Measurements from ENCODE around the gene GLG1.

The GLG1 gene

DNA sequence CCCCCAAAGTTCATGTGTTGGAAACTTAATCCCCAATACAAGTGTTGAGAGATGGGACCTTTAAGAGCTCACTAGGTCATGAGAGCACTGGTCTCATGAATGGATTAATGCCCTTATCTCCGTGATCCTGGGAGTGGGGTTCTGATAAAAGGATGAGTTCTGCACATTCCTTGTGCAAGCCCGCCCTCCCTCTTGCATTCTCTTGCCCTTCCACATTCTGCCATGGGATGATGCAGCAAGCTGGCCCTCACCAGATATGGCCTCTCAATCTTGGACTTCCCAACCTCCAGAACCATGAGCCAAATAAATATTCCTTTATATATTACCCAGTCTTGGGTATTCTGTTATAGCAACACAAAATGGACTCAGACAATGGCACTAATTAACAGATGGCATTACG lies 14.1 kb downstream of the GLG1 start:
- Histone ChIP-seq H3K4me3 (replicated peaks; ENCODE audit: insufficient read depth, low read length) (no peak overlapping the region), H3K27ac (replicated peaks) (no peak overlapping the region), H3K27me3 (ENCODE audit: insufficient read depth, poor library complexity, severe bottlenecking) (no peaks in the 10 kb centered on the region)
- no peak for DNase-seq (ENCODE audit: low read depth in 1 of 2, low spot score in 1 of 2)
- TF ChIP-seq, protein P1, sequence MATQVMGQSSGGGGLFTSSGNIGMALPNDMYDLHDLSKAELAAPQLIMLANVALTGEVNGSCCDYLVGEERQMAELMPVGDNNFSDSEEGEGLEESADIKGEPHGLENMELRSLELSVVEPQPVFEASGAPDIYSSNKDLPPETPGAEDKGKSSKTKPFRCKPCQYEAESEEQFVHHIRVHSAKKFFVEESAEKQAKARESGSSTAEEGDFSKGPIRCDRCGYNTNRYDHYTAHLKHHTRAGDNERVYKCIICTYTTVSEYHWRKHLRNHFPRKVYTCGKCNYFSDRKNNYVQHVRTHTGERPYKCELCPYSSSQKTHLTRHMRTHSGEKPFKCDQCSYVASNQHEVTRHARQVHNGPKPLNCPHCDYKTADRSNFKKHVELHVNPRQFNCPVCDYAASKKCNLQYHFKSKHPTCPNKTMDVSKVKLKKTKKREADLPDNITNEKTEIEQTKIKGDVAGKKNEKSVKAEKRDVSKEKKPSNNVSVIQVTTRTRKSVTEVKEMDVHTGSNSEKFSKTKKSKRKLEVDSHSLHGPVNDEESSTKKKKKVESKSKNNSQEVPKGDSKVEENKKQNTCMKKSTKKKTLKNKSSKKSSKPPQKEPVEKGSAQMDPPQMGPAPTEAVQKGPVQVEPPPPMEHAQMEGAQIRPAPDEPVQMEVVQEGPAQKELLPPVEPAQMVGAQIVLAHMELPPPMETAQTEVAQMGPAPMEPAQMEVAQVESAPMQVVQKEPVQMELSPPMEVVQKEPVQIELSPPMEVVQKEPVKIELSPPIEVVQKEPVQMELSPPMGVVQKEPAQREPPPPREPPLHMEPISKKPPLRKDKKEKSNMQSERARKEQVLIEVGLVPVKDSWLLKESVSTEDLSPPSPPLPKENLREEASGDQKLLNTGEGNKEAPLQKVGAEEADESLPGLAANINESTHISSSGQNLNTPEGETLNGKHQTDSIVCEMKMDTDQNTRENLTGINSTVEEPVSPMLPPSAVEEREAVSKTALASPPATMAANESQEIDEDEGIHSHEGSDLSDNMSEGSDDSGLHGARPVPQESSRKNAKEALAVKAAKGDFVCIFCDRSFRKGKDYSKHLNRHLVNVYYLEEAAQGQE (IDR thresholded peaks at IDR 0.05; ENCODE audit: insufficient replicate concordance, low read depth), result no peak
- no peak for TF ChIP-seq SPI1 (IDR thresholded peaks at IDR 0.05; ENCODE audit: borderline replicate concordance, low read depth)
- TF ChIP-seq GABPA (IDR thresholded peaks at IDR 0.05; ENCODE audit: low read depth), result no peak
- no peak for TF ChIP-seq POLR2AphosphoS5 (IDR thresholded peaks at IDR 0.05; ENCODE audit: low read depth)
- TF ChIP-seq, protein P2, sequence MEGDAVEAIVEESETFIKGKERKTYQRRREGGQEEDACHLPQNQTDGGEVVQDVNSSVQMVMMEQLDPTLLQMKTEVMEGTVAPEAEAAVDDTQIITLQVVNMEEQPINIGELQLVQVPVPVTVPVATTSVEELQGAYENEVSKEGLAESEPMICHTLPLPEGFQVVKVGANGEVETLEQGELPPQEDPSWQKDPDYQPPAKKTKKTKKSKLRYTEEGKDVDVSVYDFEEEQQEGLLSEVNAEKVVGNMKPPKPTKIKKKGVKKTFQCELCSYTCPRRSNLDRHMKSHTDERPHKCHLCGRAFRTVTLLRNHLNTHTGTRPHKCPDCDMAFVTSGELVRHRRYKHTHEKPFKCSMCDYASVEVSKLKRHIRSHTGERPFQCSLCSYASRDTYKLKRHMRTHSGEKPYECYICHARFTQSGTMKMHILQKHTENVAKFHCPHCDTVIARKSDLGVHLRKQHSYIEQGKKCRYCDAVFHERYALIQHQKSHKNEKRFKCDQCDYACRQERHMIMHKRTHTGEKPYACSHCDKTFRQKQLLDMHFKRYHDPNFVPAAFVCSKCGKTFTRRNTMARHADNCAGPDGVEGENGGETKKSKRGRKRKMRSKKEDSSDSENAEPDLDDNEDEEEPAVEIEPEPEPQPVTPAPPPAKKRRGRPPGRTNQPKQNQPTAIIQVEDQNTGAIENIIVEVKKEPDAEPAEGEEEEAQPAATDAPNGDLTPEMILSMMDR (IDR thresholded peaks at IDR 0.05; ENCODE audit: insufficient read depth, low read length), result no peak

DNA sequence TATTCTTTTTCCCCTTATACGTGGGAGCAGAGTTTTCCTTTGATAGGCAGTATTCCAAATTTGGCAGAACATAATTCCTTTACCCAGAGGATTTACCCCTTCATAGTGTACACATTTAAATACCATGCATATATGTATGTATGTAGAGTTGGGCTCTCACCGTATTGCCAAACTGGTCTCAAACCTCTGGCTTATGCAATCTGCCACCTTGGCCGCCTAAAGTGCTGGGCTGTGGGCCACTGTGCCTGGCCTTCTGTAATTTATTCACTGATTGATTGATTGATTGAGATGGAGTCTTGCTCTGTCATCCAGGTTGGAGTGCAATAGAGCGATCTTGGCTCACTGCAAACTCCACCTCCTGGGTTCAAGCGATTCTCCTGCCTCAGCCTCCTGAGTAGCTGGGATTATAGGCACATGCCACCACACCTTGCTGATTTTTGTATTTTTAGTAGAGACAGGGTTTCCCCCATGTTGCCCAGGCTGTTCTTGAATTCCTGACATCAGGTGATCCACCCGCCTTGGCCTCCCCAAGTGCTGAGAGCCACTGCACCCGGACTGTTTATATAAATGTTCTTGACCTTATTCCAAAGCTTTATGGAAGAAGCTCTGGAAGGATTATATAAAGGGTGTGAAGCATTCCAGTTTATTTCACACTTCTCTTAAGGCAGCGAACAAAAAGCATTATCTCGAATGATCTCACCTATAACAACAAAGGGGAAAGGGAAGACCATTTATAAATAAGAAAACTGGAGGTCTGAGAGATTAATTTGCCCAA lies 14.9 kb downstream of the GLG1 start:
- Histone ChIP-seq H3K27ac (replicated peaks) (no peak overlapping the region), H3K27me3 (ENCODE audit: insufficient read depth, poor library complexity, severe bottlenecking) (no peaks in the 10 kb centered on the region), H3K4me3 (replicated peaks; ENCODE audit: insufficient read depth, low read length) (no peak overlapping the region)
- DNase-seq (ENCODE audit: low read depth in 1 of 2, low spot score in 1 of 2), result peak in 1 of 2 experiments; percentile 3
- TF ChIP-seq GABPA (IDR thresholded peaks at IDR 0.05; ENCODE audit: low read depth) (no peak), POLR2AphosphoS5 (IDR thresholded peaks at IDR 0.05; ENCODE audit: low read depth) (no peak), SPI1 (IDR thresholded peaks at IDR 0.05; ENCODE audit: borderline replicate concordance, low read depth) (no peak)
- TF ChIP-seq, protein P2 (IDR thresholded peaks at IDR 0.05; ENCODE audit: insufficient read depth, low read length), result no peak
- TF ChIP-seq, protein P1 (IDR thresholded peaks at IDR 0.05; ENCODE audit: insufficient replicate concordance, low read depth), result no peak

DNA sequence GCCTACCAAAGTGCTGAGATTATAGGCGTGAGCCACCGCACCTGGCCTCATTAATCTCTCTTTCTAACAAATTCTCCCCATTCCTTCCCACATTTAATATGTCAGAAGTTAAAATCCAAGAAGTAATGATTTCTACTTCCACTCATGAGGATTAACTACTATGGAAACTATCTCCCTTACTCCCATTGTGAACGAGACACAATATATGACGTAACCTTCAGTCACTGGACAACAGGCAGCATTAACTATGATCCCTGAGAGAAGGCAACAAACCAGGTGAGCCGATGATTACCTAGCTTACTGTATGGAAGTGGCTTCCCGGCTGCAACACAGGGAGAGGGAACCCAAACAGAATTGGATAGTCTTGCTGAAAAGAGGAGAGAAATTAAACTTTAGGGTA lies 20.0 kb downstream of the GLG1 start:
- no peak overlapping the region for H3K4me3 ChIP-seq (replicated peaks; ENCODE audit: insufficient read depth, low read length)
- TF ChIP-seq POLR2AphosphoS5 (IDR thresholded peaks at IDR 0.05; ENCODE audit: low read depth) (no peak), GABPA (IDR thresholded peaks at IDR 0.05; ENCODE audit: low read depth) (no peak), SPI1 (IDR thresholded peaks at IDR 0.05; ENCODE audit: borderline replicate concordance, low read depth) (no peak)
- TF ChIP-seq, protein P1 (IDR thresholded peaks at IDR 0.05; ENCODE audit: insufficient replicate concordance, low read depth), result no peak
- TF ChIP-seq, protein P2 (IDR thresholded peaks at IDR 0.05; ENCODE audit: insufficient read depth, low read length), result no peak
- H3K27me3 ChIP-seq (ENCODE audit: insufficient read depth, poor library complexity, severe bottlenecking), result no peaks in the 10 kb centered on the region
- no peak for DNase-seq (ENCODE audit: low read depth in 1 of 2, low spot score in 1 of 2)
- no peak overlapping the region for H3K27ac ChIP-seq (replicated peaks)
